Measurements from ENCODE around the gene GPC6. TPM values are rescaled to one million over a fixed set of nuclear protein-coding genes. Genes with fewer than 3 reads are reported as not detected.
"Not testable (repeated sequence)": the region's sequence is repeated elsewhere in the genome, so short reads cannot be mapped to it uniquely, and the experiment has no call there.

GPC6 gene
- polyA plus RNA-seq, 2 of the 4 experiments (the other 2 are of a cell fraction) = 8.0 to 14.4 TPM

- no peak for TF ChIP-seq FOSL2 (IDR thresholded peaks at IDR 0.05)
- no peak for TF ChIP-seq FOSL2 (CRISPR knock-in tag; IDR thresholded peaks at IDR 0.05)
- no peak for TF ChIP-seq TFCP2L1 (CRISPR knock-in tag; IDR thresholded peaks at IDR 0.05)
- no peak for TF ChIP-seq MYC (IDR thresholded peaks at IDR 0.05; ENCODE audit: borderline replicate concordance, low read length)
- no peak for TF ChIP-seq EHMT2 (IDR thresholded peaks at IDR 0.05; ENCODE audit: low read depth)
- TF ChIP-seq CEBPB (IDR thresholded peaks at IDR 0.05) = no peak
- TF ChIP-seq RAD21 (conservative IDR thresholded peaks at IDR 0.05 in 1 of 2, IDR thresholded peaks at IDR 0.05 in 1 of 2) = no peak
- TF ChIP-seq CHD4 (IDR thresholded peaks at IDR 0.05; ENCODE audit: borderline replicate concordance) = no peak
- no peak for TF ChIP-seq CBX8 (IDR thresholded peaks at IDR 0.05)
- TF ChIP-seq TP53 (CRISPR knock-in tag; IDR thresholded peaks at IDR 0.05) = no peak
- TF ChIP-seq HDAC2 (IDR thresholded peaks at IDR 0.05) = no peak
- TF ChIP-seq ZFP36 (IDR thresholded peaks at IDR 0.05; ENCODE audit: borderline replicate concordance, partially characterized antibody) = no peak
- TF ChIP-seq BCL3 (IDR thresholded peaks at IDR 0.05) = no peak
- Histone ChIP-seq H3K9me3 (no peaks in the 10 kb centered on the region), H3K4me2 (no peak overlapping the region), H3K4me3 (no peak overlapping the region), H3K4me1 (0 out of 3 replicates have a peak, but pooled peaks cover 7% of the 10 kb centered on the region), H3K27ac (no peak overlapping the region)
- ATAC-seq (no peak), FAIRE-seq (no peak), DNase-seq (ENCODE audit: low read depth in 1 of 2, low spot score in 1 of 2) (no peak)
- CTCF ChIA-PET = no interaction called here
- POLR2A ChIA-PET = no interaction called here
- 24% methylated on average over 3 of the region's 3 CpGs for WGBS (ENCODE audit: missing lambda C conversion rate)
Observed at GRCh38 chr13:93316841-93317240, 90.2 kb downstream of the GPC6 start.

- H3K4me1 ChIP-seq = 0 out of 3 replicates have a peak, but pooled peaks cover 7% of the 10 kb centered on the region
- H3K4me3 ChIP-seq = no peak overlapping the region
- ChIA-PET CTCF (no interaction called here), POLR2A (no interaction called here)
- peak in 1 of 2 experiments; percentile 4 for DNase-seq (ENCODE audit: low read depth in 1 of 2, low spot score in 1 of 2)
- FAIRE-seq = no peak
- TF ChIP-seq HOXA7 (CRISPR knock-in tag; IDR thresholded peaks at IDR 0.05) (no peak), CBX8 (IDR thresholded peaks at IDR 0.05) (no peak), EHF (CRISPR knock-in tag; IDR thresholded peaks at IDR 0.05) (no peak), MAX (IDR thresholded peaks at IDR 0.05) (no peak), MAZ (IDR thresholded peaks at IDR 0.05; ENCODE audit: borderline replicate concordance, low read depth, low read length) (no peak), REST (IDR thresholded peaks at IDR 0.05) (peak; percentile 79)
- ATAC-seq = no peak
- 20% methylated on average over 4 of the region's 4 CpGs for WGBS (ENCODE audit: missing lambda C conversion rate)
- H3K4me2 ChIP-seq = 0 out of 3 replicates have a peak overlapping the region, but pooled peaks have one; percentile 12
- no peak overlapping the region for H3K27ac ChIP-seq
- no peaks in the 10 kb centered on the region for H3K9me3 ChIP-seq
Observed at GRCh38 chr13:93318534-93319254, 92.1 kb downstream of the GPC6 start.

GRCh38 chr13:93320942-93321341, 94.3 kb downstream of the GPC6 start:
- DNase-seq (ENCODE audit: low read depth in 1 of 2, low spot score in 1 of 2) (no peak), FAIRE-seq (no peak), ATAC-seq (no peak)
- Histone ChIP-seq H3K4me2 (peak overlapping the region; percentile 44), H3K4me3 (no peak overlapping the region), H3K4me1 (0 out of 3 replicates have a peak, but pooled peaks cover 7% of the 10 kb centered on the region), H3K9me3 (no peaks in the 10 kb centered on the region), H3K27ac (peak overlapping the region; percentile 31 to 39; a peak in 2 of 6 replicates)
- 26% methylated on average over 3 of the region's 3 CpGs for WGBS (ENCODE audit: missing lambda C conversion rate)
- TF ChIP-seq TFCP2L1 (CRISPR knock-in tag; IDR thresholded peaks at IDR 0.05) = no peak
- no peak for TF ChIP-seq EP300 (IDR thresholded peaks at IDR 0.05)
- TF ChIP-seq SREBF2 (IDR thresholded peaks at IDR 0.05) = no peak
- TF ChIP-seq CBX2 (IDR thresholded peaks at IDR 0.05; ENCODE audit: borderline replicate concordance, low read depth) = no peak
- no peak for TF ChIP-seq ZC3H11A (IDR thresholded peaks at IDR 0.05)
- TF ChIP-seq HOXB13 (CRISPR knock-in tag; IDR thresholded peaks at IDR 0.05; ENCODE audit: low read depth) = no peak
- no peak for TF ChIP-seq ESRRA (IDR thresholded peaks at IDR 0.05; ENCODE audit: borderline replicate concordance, low read length)
- no peak for TF ChIP-seq HOXA7 (CRISPR knock-in tag; IDR thresholded peaks at IDR 0.05)
- no peak for TF ChIP-seq RCOR1 (IDR thresholded peaks at IDR 0.05; ENCODE audit: low read depth, low read length)
- ChIA-PET POLR2A (no interaction called here), CTCF (no interaction called here)

- FAIRE-seq; CTCF ChIA-PET; H3K4me2 ChIP-seq; POLR2A ChIA-PET; H3K4me1 ChIP-seq; H3K4me3 ChIP-seq; H3K27ac ChIP-seq; H3K9me3 ChIP-seq; DNase-seq (ENCODE audit: low read depth in 1 of 2, low spot score in 1 of 2); ATAC-seq: not testable (repeated sequence)
- 62% methylated on average over 1 of the region's 1 CpG for WGBS (ENCODE audit: missing lambda C conversion rate)
Observed at GRCh38 chr13:93323880-93324279, 97.3 kb downstream of the GPC6 start.

Measured in A549 (cell line).